ENCODE data around the gene TPK1. TPM values are rescaled to one million over a fixed set of nuclear protein-coding genes. Genes with fewer than 3 reads are reported as not detected.

TPK1 gene
- total RNA-seq, 1 experiment from 2014 or later: 3.3 TPM

DNA sequence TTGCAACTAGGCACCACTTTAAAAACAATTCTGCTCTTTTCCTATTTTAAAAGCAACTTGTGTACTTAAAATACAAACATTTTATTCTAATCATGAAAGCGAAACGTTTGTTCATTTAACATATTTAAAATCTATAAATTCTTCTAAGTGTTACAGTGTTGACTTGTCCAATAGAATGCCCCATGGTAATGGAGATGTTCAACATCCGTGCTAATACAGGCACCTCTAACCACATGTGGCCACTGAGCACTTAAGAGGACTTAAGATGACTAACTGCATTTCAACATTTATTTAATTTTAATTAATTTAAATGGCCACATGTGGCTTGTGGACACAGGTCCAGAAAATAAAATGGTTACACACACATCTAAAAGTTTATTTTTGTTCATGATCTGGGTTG, 115.1 kb downstream of the TPK1 start:
- BruUV-seq (replicated peaks): no TSS peak
- ChIA-PET POLR2A (interaction anchor here (0.7 kb wide), 1 partner anchor 526 kb away, joined by 3 read pairs; no protein-coding TSS in a partner anchor), CTCF (interaction anchor here (0.6 kb wide), 1 partner anchor 593 kb away, joined by 3 read pairs; no protein-coding TSS in a partner anchor)

DNA sequence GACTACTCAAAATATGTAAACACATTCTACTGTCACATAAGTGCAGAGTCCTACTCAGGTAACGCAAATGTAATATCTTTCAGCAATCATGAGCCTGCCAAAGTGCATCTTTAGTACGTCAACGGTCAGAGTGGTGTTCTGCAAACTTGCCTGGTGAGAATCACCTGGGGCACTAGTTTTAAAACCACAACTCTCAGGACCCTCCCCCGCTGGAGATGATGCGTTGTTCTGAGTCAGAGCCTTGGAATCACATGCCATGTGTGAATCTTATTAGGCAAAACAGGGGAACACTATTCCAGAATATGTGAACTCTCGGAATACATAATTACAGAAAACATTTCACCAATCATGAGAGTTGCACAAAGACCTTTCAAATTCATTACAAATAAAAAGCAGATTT, 115.7 kb downstream of the TPK1 start:
- DNase-seq (ENCODE audit: low read depth, low spot score): no peak
- Histone ChIP-seq H3K27me3 (ENCODE audit: control insufficient read depth, insufficient read depth, low read length) (no peaks in the 10 kb centered on the region), H3K4me1 (ENCODE audit: control insufficient read depth, insufficient read depth, low read length) (no peaks in the 10 kb centered on the region), H3K4me3 (ENCODE audit: low read depth in 2 of 2, low read length in 2 of 2) (no peak overlapping the region), H3K36me3 (ENCODE audit: control insufficient read depth, insufficient read depth, low read length) (no peaks in the 10 kb centered on the region), H3K9me3 (ENCODE audit: control insufficient read depth, insufficient read depth, low read depth, low read length) (no peaks in the 10 kb centered on the region), H3K27ac (ENCODE audit: low read length) (no peak overlapping the region)
- BruUV-seq (replicated peaks): no TSS peak
- no peak for ATAC-seq
- ChIA-PET CTCF (no interaction called here), POLR2A (no interaction called here)
- in situ Hi-C loops (cut with HindIII; ENCODE audit: low pct_unique_long_range_greater_than_20kb, low sequenced_read_pairs): no loop called here
- intact Hi-C loops (cut with micrococcal nuclease; ENCODE audit: unreplicated experiment): no loop called here
- TF ChIP-seq, protein P1, sequence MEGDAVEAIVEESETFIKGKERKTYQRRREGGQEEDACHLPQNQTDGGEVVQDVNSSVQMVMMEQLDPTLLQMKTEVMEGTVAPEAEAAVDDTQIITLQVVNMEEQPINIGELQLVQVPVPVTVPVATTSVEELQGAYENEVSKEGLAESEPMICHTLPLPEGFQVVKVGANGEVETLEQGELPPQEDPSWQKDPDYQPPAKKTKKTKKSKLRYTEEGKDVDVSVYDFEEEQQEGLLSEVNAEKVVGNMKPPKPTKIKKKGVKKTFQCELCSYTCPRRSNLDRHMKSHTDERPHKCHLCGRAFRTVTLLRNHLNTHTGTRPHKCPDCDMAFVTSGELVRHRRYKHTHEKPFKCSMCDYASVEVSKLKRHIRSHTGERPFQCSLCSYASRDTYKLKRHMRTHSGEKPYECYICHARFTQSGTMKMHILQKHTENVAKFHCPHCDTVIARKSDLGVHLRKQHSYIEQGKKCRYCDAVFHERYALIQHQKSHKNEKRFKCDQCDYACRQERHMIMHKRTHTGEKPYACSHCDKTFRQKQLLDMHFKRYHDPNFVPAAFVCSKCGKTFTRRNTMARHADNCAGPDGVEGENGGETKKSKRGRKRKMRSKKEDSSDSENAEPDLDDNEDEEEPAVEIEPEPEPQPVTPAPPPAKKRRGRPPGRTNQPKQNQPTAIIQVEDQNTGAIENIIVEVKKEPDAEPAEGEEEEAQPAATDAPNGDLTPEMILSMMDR (IDR thresholded peaks at IDR 0.05): no peak
- TF ChIP-seq SIN3A (IDR thresholded peaks at IDR 0.05; ENCODE audit: borderline replicate concordance, insufficient read depth, low read depth, low read length) (no peak), POLR2AphosphoS5 (IDR thresholded peaks at IDR 0.05; ENCODE audit: low read depth, low read length) (no peak), TCF7L2 (IDR thresholded peaks at IDR 0.05; ENCODE audit: low read depth, low read length) (no peak)
- TF ChIP-seq, protein P2, sequence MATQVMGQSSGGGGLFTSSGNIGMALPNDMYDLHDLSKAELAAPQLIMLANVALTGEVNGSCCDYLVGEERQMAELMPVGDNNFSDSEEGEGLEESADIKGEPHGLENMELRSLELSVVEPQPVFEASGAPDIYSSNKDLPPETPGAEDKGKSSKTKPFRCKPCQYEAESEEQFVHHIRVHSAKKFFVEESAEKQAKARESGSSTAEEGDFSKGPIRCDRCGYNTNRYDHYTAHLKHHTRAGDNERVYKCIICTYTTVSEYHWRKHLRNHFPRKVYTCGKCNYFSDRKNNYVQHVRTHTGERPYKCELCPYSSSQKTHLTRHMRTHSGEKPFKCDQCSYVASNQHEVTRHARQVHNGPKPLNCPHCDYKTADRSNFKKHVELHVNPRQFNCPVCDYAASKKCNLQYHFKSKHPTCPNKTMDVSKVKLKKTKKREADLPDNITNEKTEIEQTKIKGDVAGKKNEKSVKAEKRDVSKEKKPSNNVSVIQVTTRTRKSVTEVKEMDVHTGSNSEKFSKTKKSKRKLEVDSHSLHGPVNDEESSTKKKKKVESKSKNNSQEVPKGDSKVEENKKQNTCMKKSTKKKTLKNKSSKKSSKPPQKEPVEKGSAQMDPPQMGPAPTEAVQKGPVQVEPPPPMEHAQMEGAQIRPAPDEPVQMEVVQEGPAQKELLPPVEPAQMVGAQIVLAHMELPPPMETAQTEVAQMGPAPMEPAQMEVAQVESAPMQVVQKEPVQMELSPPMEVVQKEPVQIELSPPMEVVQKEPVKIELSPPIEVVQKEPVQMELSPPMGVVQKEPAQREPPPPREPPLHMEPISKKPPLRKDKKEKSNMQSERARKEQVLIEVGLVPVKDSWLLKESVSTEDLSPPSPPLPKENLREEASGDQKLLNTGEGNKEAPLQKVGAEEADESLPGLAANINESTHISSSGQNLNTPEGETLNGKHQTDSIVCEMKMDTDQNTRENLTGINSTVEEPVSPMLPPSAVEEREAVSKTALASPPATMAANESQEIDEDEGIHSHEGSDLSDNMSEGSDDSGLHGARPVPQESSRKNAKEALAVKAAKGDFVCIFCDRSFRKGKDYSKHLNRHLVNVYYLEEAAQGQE (IDR thresholded peaks at IDR 0.05; ENCODE audit: insufficient read depth in 1 of 2, low read depth in 2 of 2, low read length in 1 of 2): no peak

More for the DNA sequence above, 115.1 kb downstream of the TPK1 start:
- Histone ChIP-seq H3K9me3 (ENCODE audit: control insufficient read depth, insufficient read depth, low read depth, low read length) (no peaks in the 10 kb centered on the region), H3K4me3 (ENCODE audit: low read depth in 2 of 2, low read length in 2 of 2) (no peak overlapping the region), H3K27ac (ENCODE audit: low read length) (no peak overlapping the region), H3K36me3 (ENCODE audit: control insufficient read depth, insufficient read depth, low read length) (no peaks in the 10 kb centered on the region), H3K27me3 (ENCODE audit: control insufficient read depth, insufficient read depth, low read length) (no peaks in the 10 kb centered on the region), H3K4me1 (ENCODE audit: control insufficient read depth, insufficient read depth, low read length) (no peaks in the 10 kb centered on the region)
- in situ Hi-C loops (cut with HindIII; ENCODE audit: low pct_unique_long_range_greater_than_20kb, low sequenced_read_pairs): no loop called here
- ATAC-seq: no peak
- intact Hi-C loops (cut with micrococcal nuclease; ENCODE audit: unreplicated experiment): no loop called here
- DNase-seq (ENCODE audit: low read depth, low spot score): no peak
- TF ChIP-seq, protein P1 (IDR thresholded peaks at IDR 0.05): no peak
- no peak for TF ChIP-seq POLR2AphosphoS5 (IDR thresholded peaks at IDR 0.05; ENCODE audit: low read depth, low read length)
- no peak for TF ChIP-seq TCF7L2 (IDR thresholded peaks at IDR 0.05; ENCODE audit: low read depth, low read length)
- TF ChIP-seq, protein P2 (IDR thresholded peaks at IDR 0.05; ENCODE audit: insufficient read depth in 1 of 2, low read depth in 2 of 2, low read length in 1 of 2): no peak
- no peak for TF ChIP-seq SIN3A (IDR thresholded peaks at IDR 0.05; ENCODE audit: borderline replicate concordance, insufficient read depth, low read depth, low read length)

Data from Panc1 (cell line).